ENCODE measurements around the gene DUSP16. TPM values are rescaled to one million over a fixed set of nuclear protein-coding genes. Genes with fewer than 3 reads are reported as not detected.

The DUSP16 gene
- total and polyA plus RNA-seq, 2 of the 8 experiments (the other 6 are each of a cell fraction or from before 2014, with no cell fraction given), result 31.6 to 55.9 TPM

DNA sequence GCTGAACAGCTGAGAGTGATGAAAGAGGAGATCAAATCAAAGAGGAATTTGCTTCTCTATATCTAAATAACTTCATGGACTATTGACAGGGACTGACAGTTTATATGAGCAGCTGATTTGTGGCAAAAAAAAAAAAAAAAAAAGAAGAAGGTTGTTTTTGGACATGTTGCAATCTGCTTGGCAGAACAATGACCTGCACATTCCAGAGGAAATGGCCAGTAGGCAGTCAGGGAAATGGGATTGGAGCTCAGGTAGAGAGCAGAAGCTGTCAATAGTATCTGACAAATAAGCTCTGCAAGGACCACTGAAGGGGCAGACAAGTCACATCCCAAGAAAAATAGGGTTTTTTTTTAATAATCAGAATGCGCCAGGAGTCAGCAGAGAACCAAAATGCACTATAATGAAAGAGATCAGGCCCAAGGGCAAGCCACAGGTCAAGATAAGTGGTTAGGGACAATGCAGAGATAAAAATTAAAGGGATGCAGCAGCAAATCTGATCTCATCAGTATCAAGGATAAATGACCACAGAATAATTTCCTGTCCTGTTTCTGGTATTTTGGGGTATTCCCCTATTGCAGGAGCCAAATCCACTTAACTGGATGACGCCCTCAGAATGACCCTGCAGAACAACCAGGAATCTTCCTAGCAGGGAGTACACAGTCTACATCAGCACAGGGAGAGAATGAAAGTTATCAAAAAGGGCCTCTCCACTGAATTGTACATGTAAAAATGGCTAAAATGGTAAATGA is 22.6 kb upstream of the DUSP16 start:
- ChIA-PET POLR2A (ENCODE audit: partially characterized antibody) (interaction anchor here (0.7 to 1.0 kb wide), 2 partner anchors 12 to 74 kb away, joined by 3 to 4 read pairs; no protein-coding TSS in a partner anchor), CTCF (ENCODE audit: partially characterized antibody) (no interaction called here)
- no peaks in the 10 kb centered on the region; a peak in 1 of 7 replicates for H3K4me1 ChIP-seq (replicated peaks in 1 of 4; ENCODE audit: control insufficient read depth in 3 of 4, insufficient read depth in 4 of 4, low read length in 3 of 4)
- no peak overlapping the region for H3K56ac ChIP-seq (replicated peaks; ENCODE audit: insufficient read length, low read depth, low read length)
- H2BK20ac ChIP-seq (ENCODE audit: low read length), result no peak overlapping the region
- H2BK15ac ChIP-seq (ENCODE audit: low read length), result no peak overlapping the region
- no peak overlapping the region for H4K5ac ChIP-seq (ENCODE audit: insufficient read length, low read depth, low read length)
- H2BK120ac ChIP-seq (replicated peaks; ENCODE audit: low read depth, low read length), result no peak overlapping the region
- no peaks in the 10 kb centered on the region for H3K79me2 ChIP-seq (ENCODE audit: control insufficient read depth in 1 of 2, insufficient read depth in 2 of 2, low read length in 2 of 2)
- H3K4me2 ChIP-seq (ENCODE audit: insufficient read depth in 1 of 2, low read depth in 2 of 2, low read length in 2 of 2), result no peak overlapping the region
- H3K14ac ChIP-seq (ENCODE audit: insufficient read length), result no peak overlapping the region
- H2BK5ac ChIP-seq (ENCODE audit: low read depth, low read length), result no peak overlapping the region
- no peaks in the 10 kb centered on the region for H4K20me1 ChIP-seq (replicated peaks in 1 of 2; ENCODE audit: control insufficient read depth in 1 of 2, insufficient read depth in 2 of 2, low read length in 2 of 2)
- no peak overlapping the region for H2AFZ ChIP-seq (ENCODE audit: low read length)
- H3K18ac ChIP-seq (ENCODE audit: extremely low read depth, low read length), result no peak overlapping the region
- peaks cover 9% of the 10 kb centered on the region; the same call in 1 of the 2 replicates for H3K23me2 ChIP-seq (ENCODE audit: low read depth, low read length)
- no peak overlapping the region for H3K4ac ChIP-seq (replicated peaks; ENCODE audit: insufficient read length, low read depth, low read length)
- WGBS, 2 experiments (ENCODE audit: extremely low coverage in 1 of 2, insufficient coverage in 1 of 2, insufficient read length in 1 of 2, insufficient replicate concordance in 2 of 2, low coverage in 1 of 2, low lambda C conversion rate in 2 of 2, missing lambda C conversion rate in 1 of 2), result 86% methylated on average over 2 of the region's 2 CpGs; no CpG with 5 or more reads in 1 of the 2 experiments
- no peak overlapping the region for H4K91ac ChIP-seq (replicated peaks; ENCODE audit: insufficient read length, low read length)
- H3K27me3 ChIP-seq (replicated peaks in 1 of 4; ENCODE audit: control insufficient read depth in 3 of 4, extremely low read depth in 1 of 4, insufficient read depth in 3 of 4, low read length in 3 of 4), result no peaks in the 10 kb centered on the region
- DNase-seq (ENCODE audit: low read depth in 1 of 2, low spot score in 2 of 2) (no peak), FAIRE-seq (no peak)
- H3K36me3 ChIP-seq (ENCODE audit: control insufficient read depth in 2 of 4, insufficient read depth in 4 of 4, low read length in 3 of 4), result no peaks in the 10 kb centered on the region
- no peaks in the 10 kb centered on the region for H3K9me3 ChIP-seq (ENCODE audit: insufficient read depth in 2 of 2, low read depth in 1 of 2, low read length in 1 of 2)
- H4K8ac ChIP-seq (ENCODE audit: extremely low read depth, insufficient read depth, low read length), result no peak overlapping the region
- no peaks in the 10 kb centered on the region for H3K79me1 ChIP-seq (ENCODE audit: low read depth, low read length)
- H3K27ac ChIP-seq (ENCODE audit: low read depth, low read length), result no peak overlapping the region
- no peak overlapping the region for H2BK12ac ChIP-seq (ENCODE audit: low read depth, low read length)
- no peak overlapping the region for H3K4me3 ChIP-seq (ENCODE audit: extremely low read depth in 1 of 4, insufficient read depth in 2 of 4, low read depth in 3 of 4, low read length in 4 of 4)
- H3K23ac ChIP-seq (ENCODE audit: insufficient read length), result no peak overlapping the region
- TF ChIP-seq HDAC6 (IDR thresholded peaks at IDR 0.05; ENCODE audit: low read depth, low read length) (no peak), POLR2AphosphoS5 (IDR thresholded peaks at IDR 0.05; ENCODE audit: low read depth, low read length) (no peak), CEBPB (IDR thresholded peaks at IDR 0.05; ENCODE audit: low read depth, low read length) (peak; percentile 75), TEAD4 (IDR thresholded peaks at IDR 0.05; ENCODE audit: low read depth, low read length) (no peak)
- no peak overlapping the region for H3K9ac ChIP-seq (replicated peaks in 1 of 4; ENCODE audit: extremely low read depth in 1 of 4, low read depth in 3 of 4, low read length in 3 of 4)
- H2AK5ac ChIP-seq (ENCODE audit: low read depth, low read length), result no peak overlapping the region
